ENCODE data around the gene IRX1. TPM values are rescaled to one million over a fixed set of nuclear protein-coding genes. Genes with fewer than 3 reads are reported as not detected.

The IRX1 gene
- not detected in 2 replicates for total RNA-seq

GRCh38 chr5:3595006-3595961, at the start of gene IRX1:
Gene IRX1 (plus strand): TSS chr5:3595832. CDS start chr5:3596106, 274 bp downstream.

Data from bronchus fibroblast of lung (primary cell).